ENCODE measurements around the gene LAMTOR1.

DNA sequence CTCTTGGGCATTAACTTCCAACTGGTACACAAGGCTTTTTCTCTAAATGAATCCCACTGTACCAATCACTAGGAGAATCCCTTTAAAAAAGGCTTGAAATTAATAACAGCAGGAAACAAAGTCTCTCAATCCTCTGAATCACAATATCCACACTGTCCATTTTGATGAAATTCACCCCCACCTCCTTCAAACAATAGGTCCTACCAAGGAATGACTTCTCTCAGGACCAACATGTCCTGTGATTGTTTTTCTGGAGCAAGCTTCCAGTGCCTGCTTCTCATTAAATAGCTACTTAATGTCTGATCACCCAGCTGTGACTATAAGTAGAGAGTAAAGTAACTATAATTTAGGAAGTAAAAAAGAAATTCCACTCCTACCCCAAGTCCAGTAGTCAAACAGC lies 35.8 kb downstream of the LAMTOR1 start:
- no peak for TF ChIP-seq MAZ (IDR thresholded peaks at IDR 0.05; ENCODE audit: borderline replicate concordance, low read depth, low read length)
- TF ChIP-seq, protein P1, sequence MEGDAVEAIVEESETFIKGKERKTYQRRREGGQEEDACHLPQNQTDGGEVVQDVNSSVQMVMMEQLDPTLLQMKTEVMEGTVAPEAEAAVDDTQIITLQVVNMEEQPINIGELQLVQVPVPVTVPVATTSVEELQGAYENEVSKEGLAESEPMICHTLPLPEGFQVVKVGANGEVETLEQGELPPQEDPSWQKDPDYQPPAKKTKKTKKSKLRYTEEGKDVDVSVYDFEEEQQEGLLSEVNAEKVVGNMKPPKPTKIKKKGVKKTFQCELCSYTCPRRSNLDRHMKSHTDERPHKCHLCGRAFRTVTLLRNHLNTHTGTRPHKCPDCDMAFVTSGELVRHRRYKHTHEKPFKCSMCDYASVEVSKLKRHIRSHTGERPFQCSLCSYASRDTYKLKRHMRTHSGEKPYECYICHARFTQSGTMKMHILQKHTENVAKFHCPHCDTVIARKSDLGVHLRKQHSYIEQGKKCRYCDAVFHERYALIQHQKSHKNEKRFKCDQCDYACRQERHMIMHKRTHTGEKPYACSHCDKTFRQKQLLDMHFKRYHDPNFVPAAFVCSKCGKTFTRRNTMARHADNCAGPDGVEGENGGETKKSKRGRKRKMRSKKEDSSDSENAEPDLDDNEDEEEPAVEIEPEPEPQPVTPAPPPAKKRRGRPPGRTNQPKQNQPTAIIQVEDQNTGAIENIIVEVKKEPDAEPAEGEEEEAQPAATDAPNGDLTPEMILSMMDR (IDR thresholded peaks at IDR 0.05), result no peak
- no peak for TF ChIP-seq CHD4 (IDR thresholded peaks at IDR 0.05; ENCODE audit: borderline replicate concordance)
- no peak for TF ChIP-seq BHLHE40 (IDR thresholded peaks at IDR 0.05; ENCODE audit: low read depth, low read length)
- TF ChIP-seq MAFK (IDR thresholded peaks at IDR 0.05; ENCODE audit: partially characterized antibody), result no peak
- TF ChIP-seq RCOR1 (IDR thresholded peaks at IDR 0.05; ENCODE audit: low read depth, low read length), result no peak
- TF ChIP-seq CEBPB (IDR thresholded peaks at IDR 0.05), result no peak
- no peak for TF ChIP-seq JUN (IDR thresholded peaks at IDR 0.05)
- no peak for TF ChIP-seq EP300 (IDR thresholded peaks at IDR 0.05)
- no peak for TF ChIP-seq POLR2A (IDR thresholded peaks at IDR 0.05; ENCODE audit: low read length)
- no peak for TF ChIP-seq GATA3 (IDR thresholded peaks at IDR 0.05; ENCODE audit: borderline replicate concordance)
- TF ChIP-seq FOSL2 (IDR thresholded peaks at IDR 0.05), result no peak
- no peak for TF ChIP-seq FOSL2 (CRISPR knock-in tag; IDR thresholded peaks at IDR 0.05)
- TF ChIP-seq, protein P2, sequence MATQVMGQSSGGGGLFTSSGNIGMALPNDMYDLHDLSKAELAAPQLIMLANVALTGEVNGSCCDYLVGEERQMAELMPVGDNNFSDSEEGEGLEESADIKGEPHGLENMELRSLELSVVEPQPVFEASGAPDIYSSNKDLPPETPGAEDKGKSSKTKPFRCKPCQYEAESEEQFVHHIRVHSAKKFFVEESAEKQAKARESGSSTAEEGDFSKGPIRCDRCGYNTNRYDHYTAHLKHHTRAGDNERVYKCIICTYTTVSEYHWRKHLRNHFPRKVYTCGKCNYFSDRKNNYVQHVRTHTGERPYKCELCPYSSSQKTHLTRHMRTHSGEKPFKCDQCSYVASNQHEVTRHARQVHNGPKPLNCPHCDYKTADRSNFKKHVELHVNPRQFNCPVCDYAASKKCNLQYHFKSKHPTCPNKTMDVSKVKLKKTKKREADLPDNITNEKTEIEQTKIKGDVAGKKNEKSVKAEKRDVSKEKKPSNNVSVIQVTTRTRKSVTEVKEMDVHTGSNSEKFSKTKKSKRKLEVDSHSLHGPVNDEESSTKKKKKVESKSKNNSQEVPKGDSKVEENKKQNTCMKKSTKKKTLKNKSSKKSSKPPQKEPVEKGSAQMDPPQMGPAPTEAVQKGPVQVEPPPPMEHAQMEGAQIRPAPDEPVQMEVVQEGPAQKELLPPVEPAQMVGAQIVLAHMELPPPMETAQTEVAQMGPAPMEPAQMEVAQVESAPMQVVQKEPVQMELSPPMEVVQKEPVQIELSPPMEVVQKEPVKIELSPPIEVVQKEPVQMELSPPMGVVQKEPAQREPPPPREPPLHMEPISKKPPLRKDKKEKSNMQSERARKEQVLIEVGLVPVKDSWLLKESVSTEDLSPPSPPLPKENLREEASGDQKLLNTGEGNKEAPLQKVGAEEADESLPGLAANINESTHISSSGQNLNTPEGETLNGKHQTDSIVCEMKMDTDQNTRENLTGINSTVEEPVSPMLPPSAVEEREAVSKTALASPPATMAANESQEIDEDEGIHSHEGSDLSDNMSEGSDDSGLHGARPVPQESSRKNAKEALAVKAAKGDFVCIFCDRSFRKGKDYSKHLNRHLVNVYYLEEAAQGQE (IDR thresholded peaks at IDR 0.05), result no peak
